Eye (tissue), 1 donor: Measurements from ENCODE around the gene CASTOR2.
"Not testable (repeated sequence)": the region's sequence is repeated elsewhere in the genome, so short reads cannot be mapped to it uniquely, and the experiment has no call there.

Experiments used
- DNase-seq: peaks from one replicate; pipeline ENCODE4 v3.0.0-alpha.2; 2015

The CASTOR2 gene

GRCh38 chr7:74964511-74965119, at the start of gene CASTOR2:
Gene CASTOR2, plus strand, starts transcription at chr7:74964705. Its CDS starts 281 bp downstream, at chr7:74964986.
- DNase-seq = not testable (repeated sequence)

GRCh38 chr7:74922321-74922890, 42.1 kb upstream of the CASTOR2 start:
- DNase-seq = not testable (repeated sequence)

- not testable (repeated sequence) for DNase-seq
These were observed 40.9 kb upstream of the CASTOR2 start for GRCh38 chr7:74923644-74924043.

GRCh38 chr7:74926968-74927367, 37.5 kb upstream of the CASTOR2 start:
- not testable (repeated sequence) for DNase-seq

GRCh38 chr7:74931563-74932328, 32.8 kb upstream of the CASTOR2 start:
- not testable (repeated sequence) for DNase-seq

- not testable (repeated sequence) for DNase-seq
These were observed 25.1 kb upstream of the CASTOR2 start for GRCh38 chr7:74939429-74939828.

GRCh38 chr7:74941302-74942069, 23.0 kb upstream of the CASTOR2 start:
- DNase-seq = not testable (repeated sequence)

- not testable (repeated sequence) for DNase-seq
These were observed 20.6 kb upstream of the CASTOR2 start for GRCh38 chr7:74943923-74944322.

GRCh38 chr7:74947741-74948140, 16.8 kb upstream of the CASTOR2 start:
- DNase-seq = not testable (repeated sequence)

GRCh38 chr7:74953774-74954173, 10.7 kb upstream of the CASTOR2 start:
- DNase-seq = not testable (repeated sequence)

- not testable (repeated sequence) for DNase-seq
These were observed 6.2 kb upstream of the CASTOR2 start for GRCh38 chr7:74958328-74958727.

- DNase-seq = not testable (repeated sequence)
These were observed 598 bp upstream of the CASTOR2 start for GRCh38 chr7:74963704-74964510.

GRCh38 chr7:74966208-74966854, 1.8 kb downstream of the CASTOR2 start:
- not testable (repeated sequence) for DNase-seq

- DNase-seq = not testable (repeated sequence)
These were observed 2.4 kb downstream of the CASTOR2 start for GRCh38 chr7:74966909-74967308.

GRCh38 chr7:74971431-74971830, 6.9 kb downstream of the CASTOR2 start:
- DNase-seq = not testable (repeated sequence)

GRCh38 chr7:74972377-74972776, 7.9 kb downstream of the CASTOR2 start:
- not testable (repeated sequence) for DNase-seq

- not testable (repeated sequence) for DNase-seq
These were observed 11.5 kb downstream of the CASTOR2 start for GRCh38 chr7:74975959-74976358.

GRCh38 chr7:74977523-74977922, 13.0 kb downstream of the CASTOR2 start:
- DNase-seq = not testable (repeated sequence)

- not testable (repeated sequence) for DNase-seq
These were observed 23.9 kb downstream of the CASTOR2 start for GRCh38 chr7:74988436-74988835.

GRCh38 chr7:74993121-74993520, 28.6 kb downstream of the CASTOR2 start:
- DNase-seq = no peak

GRCh38 chr7:74994869-74995543, 30.5 kb downstream of the CASTOR2 start:
- not testable (repeated sequence) for DNase-seq
